Iris pigment epithelial cell (primary cell): Measurements from ENCODE around the gene POLR1F.

ENCODE experiments used
- DNase-seq: peaks from one replicate; pipeline ENCODE4 v3.0.0-alpha.2; 2011; ENCODE audit warnings: low read depth

Gene POLR1F

GRCh38 chr7:19674266-19674960 lies 34.4 kb downstream of the POLR1F start:
- peak; percentile 42 for DNase-seq

GRCh38 chr7:19670806-19671205 lies 38.0 kb downstream of the POLR1F start:
- DNase-seq, result no peak

- DNase-seq, result peak; percentile 43
Measured at GRCh38 chr7:19665399-19666008, 43.3 kb downstream of the POLR1F start.

GRCh38 chr7:19663816-19664462 lies 44.9 kb downstream of the POLR1F start:
- DNase-seq, result peak; percentile 20

GRCh38 chr7:19648791-19649190 lies 60.0 kb downstream of the POLR1F start:
- DNase-seq, result peak; percentile 51
